ENCODE measurements around the gene KLHDC7B.

KLHDC7B gene

DNA sequence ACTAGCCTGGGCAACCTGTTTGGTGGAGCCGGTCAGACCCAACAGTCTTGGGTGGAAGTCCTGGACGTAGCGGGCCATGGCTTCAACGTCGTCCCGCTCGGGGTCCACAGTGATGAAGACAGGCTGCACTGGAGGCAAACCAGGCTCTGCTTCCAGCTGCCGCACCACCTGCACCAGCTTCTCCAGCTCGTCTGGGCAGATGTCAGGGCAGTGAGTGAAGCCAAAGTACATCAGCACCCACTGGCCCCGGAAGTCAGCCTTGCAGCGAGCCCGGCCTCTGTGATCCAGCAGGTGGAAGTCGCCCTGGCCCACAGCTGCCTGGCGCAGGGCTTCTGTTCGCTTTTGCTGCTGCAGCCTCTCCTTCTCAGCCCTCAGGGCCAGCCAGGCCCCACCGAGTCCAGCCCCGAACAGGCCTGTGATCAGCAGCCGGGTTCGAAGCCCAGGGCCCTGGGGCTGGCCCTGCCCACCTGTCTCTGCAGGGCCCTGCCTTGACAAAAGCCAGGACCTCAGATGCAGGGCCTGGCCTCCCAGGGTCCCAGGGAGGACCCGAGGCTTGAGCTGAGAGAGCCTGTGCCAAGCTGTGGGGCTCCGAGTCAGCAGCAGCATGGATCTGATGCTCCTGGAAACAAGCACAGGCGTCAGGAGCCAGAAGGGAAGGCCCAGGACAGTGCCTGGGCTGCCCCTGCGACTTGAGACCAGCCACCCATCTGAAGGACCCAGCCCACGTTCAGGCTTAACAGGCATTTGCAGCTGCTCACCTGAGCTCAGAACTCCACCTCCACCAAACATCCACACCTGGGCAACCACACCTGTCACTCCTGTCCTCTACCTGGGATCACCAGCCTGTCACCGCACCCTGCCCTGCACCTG, 21.7 kb upstream of the KLHDC7B start:
- Histone ChIP-seq H3K36me3 (ENCODE audit: control insufficient read depth, insufficient read depth, low read length) (peaks cover 34% of the 10 kb centered on the region), H3K27me3 (replicated peaks; ENCODE audit: control insufficient read depth, insufficient read depth, low read length) (no peaks in the 10 kb centered on the region), H3K4me3 (replicated peaks; ENCODE audit: low read depth, low read length) (peak overlapping the region; percentile 78)
- no peak for DNase-seq (ENCODE audit: extremely low read depth, insufficient read length)
- TF ChIP-seq CTCF (IDR thresholded peaks at IDR 0.05; ENCODE audit: insufficient read depth, low read length, poor library complexity, severe bottlenecking), result no peak

- no peak for DNase-seq (ENCODE audit: extremely low read depth, insufficient read length)
- peak overlapping the region; percentile 78 for H3K4me3 ChIP-seq (replicated peaks; ENCODE audit: low read depth, low read length)
- peaks cover 31% of the 10 kb centered on the region for H3K36me3 ChIP-seq (ENCODE audit: control insufficient read depth, insufficient read depth, low read length)
- H3K27me3 ChIP-seq (replicated peaks; ENCODE audit: control insufficient read depth, insufficient read depth, low read length), result no peaks in the 10 kb centered on the region
- no peak for TF ChIP-seq CTCF (IDR thresholded peaks at IDR 0.05; ENCODE audit: insufficient read depth, low read length, poor library complexity, severe bottlenecking)
Measured at GRCh38 chr22:50524676-50525103, 21.0 kb upstream of the KLHDC7B start.

- peak within 1 kb of the TSS; percentile 78 for H3K4me3 ChIP-seq (replicated peaks; ENCODE audit: low read depth, low read length)
- peaks cover 31% of the 10 kb centered on the region for H3K36me3 ChIP-seq (ENCODE audit: control insufficient read depth, insufficient read depth, low read length)
- TF ChIP-seq CTCF (IDR thresholded peaks at IDR 0.05; ENCODE audit: insufficient read depth, low read length, poor library complexity, severe bottlenecking), result peak; percentile 31
- H3K27me3 ChIP-seq (replicated peaks; ENCODE audit: control insufficient read depth, insufficient read depth, low read length), result no peaks in the 10 kb centered on the region
- peak; percentile 100 for DNase-seq (ENCODE audit: extremely low read depth, insufficient read length)
Measured at GRCh38 chr22:50525104-50525857, 20.4 kb upstream of the KLHDC7B start, which contains the start of gene SCO2. Gene SCO2 (minus strand): TSS chr22:50525598. CDS start chr22:50524411, 1,187 bp downstream.

DNA sequence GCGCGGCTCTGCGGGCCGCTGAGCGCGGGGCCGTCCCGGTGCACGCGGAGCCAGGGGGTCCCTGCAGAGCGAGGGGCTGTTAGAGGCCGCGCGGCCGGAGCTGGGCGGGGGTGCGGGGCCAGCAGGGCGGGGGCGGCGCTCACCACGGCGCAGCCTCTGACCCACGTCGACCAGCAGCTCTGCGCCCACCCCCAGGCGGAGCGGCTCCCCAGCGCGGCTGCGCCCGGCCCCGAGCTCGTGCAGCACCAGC, 19.9 kb upstream of the KLHDC7B start:
- H3K27me3 ChIP-seq (replicated peaks; ENCODE audit: control insufficient read depth, insufficient read depth, low read length), result no peaks in the 10 kb centered on the region
- peak overlapping the region; percentile 78 for H3K4me3 ChIP-seq (replicated peaks; ENCODE audit: low read depth, low read length)
- TF ChIP-seq CTCF (IDR thresholded peaks at IDR 0.05; ENCODE audit: insufficient read depth, low read length, poor library complexity, severe bottlenecking), result no peak
- peaks cover 30% of the 10 kb centered on the region for H3K36me3 ChIP-seq (ENCODE audit: control insufficient read depth, insufficient read depth, low read length)
- DNase-seq (ENCODE audit: extremely low read depth, insufficient read length), result no peak

DNA sequence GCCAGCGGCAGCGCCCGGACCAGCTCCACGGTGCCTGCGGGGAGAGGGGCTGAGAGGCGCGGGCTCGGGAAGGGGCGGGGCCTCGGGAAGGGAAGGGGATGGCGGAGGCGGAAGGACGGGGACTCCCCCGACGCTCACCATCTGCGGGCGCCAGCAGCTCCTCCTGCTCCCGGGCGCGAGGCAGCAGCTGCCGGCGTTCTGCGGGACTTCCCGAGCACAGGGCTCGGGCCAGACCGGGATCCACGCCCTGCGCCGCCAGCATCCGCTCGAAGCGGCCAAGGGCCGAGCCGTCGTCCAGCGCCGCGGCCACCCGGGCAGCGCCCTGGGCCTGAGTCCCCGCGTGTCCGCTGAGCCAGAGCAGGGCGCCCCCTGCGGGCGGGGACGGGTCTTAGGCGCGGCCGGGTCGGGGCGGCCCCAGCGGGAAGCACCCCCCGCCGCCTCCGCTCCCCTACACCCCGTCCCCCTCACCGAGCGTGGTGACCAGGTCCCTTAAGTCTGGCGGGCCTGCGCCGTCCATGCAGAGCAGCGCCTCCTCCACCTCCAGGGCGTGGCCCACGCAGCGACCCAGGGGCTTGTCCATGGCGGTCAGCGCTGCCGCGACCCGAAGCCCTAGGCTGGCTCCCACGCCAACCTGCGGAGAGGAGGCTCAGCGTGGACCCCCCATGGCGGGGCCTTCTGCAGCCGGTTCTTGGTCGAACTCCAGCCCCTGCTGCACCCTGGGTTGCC, 19.4 kb upstream of the KLHDC7B start:
- peak; percentile 27 for TF ChIP-seq CTCF (IDR thresholded peaks at IDR 0.05; ENCODE audit: insufficient read depth, low read length, poor library complexity, severe bottlenecking)
- no peaks in the 10 kb centered on the region for H3K27me3 ChIP-seq (replicated peaks; ENCODE audit: control insufficient read depth, insufficient read depth, low read length)

More for the DNA sequence above, 19.4 kb upstream of the KLHDC7B start:
- peak overlapping the region; percentile 78 for H3K4me3 ChIP-seq (replicated peaks; ENCODE audit: low read depth, low read length)
- peaks cover 27% of the 10 kb centered on the region for H3K36me3 ChIP-seq (ENCODE audit: control insufficient read depth, insufficient read depth, low read length)
- DNase-seq (ENCODE audit: extremely low read depth, insufficient read length), result peak; percentile 91
